ENCODE measurements around the gene PACS2. TPM values are rescaled to one million over a fixed set of nuclear protein-coding genes. Genes with fewer than 3 reads are reported as not detected.

The PACS2 gene
- polyA plus RNA-seq, 3 donors, result 3.1 to 87.0 (median 3.7) TPM

- Mint-ChIP-seq H3K36me3 (peaks cover 6 to 9% of the 10 kb centered on the region in 2 donors), H3K4me1 (peaks cover 27% of the 10 kb centered on the region), H3K4me3 (no peak overlapping the region), H3K27ac (peak overlapping the region in 1 of 7 donors; percentile 10), H3K27me3 (ENCODE audit: low read depth in 3 of 3) (peaks cover 2 to 5% (median 3%) of the 10 kb centered on the region in 3 donors), H3K9me3 (peaks cover 0 to 6% (median 0%) of the 10 kb centered on the region in 7 donors)
- H3K27me3 ChIP-seq (ENCODE audit: control insufficient read depth in 2 of 2, insufficient read depth in 2 of 2, low read length in 2 of 2), result no peaks in the 10 kb centered on the region
- no peak overlapping the region for H2AFZ ChIP-seq (ENCODE audit: insufficient read depth, low read depth, low read length, poor library complexity, severe bottlenecking)
- H3K36me3 ChIP-seq (replicated peaks in 1 of 2; ENCODE audit: control insufficient read depth in 1 of 2, insufficient read depth in 2 of 2, low read length in 2 of 2), result no peaks in the 10 kb centered on the region
- H3K27ac ChIP-seq (ENCODE audit: low read depth in 1 of 2, low read length in 2 of 2), result no peak overlapping the region
- peaks cover 74% of the 10 kb centered on the region for H4K20me1 ChIP-seq (ENCODE audit: insufficient read depth, low read length)
- TF ChIP-seq, protein P1, sequence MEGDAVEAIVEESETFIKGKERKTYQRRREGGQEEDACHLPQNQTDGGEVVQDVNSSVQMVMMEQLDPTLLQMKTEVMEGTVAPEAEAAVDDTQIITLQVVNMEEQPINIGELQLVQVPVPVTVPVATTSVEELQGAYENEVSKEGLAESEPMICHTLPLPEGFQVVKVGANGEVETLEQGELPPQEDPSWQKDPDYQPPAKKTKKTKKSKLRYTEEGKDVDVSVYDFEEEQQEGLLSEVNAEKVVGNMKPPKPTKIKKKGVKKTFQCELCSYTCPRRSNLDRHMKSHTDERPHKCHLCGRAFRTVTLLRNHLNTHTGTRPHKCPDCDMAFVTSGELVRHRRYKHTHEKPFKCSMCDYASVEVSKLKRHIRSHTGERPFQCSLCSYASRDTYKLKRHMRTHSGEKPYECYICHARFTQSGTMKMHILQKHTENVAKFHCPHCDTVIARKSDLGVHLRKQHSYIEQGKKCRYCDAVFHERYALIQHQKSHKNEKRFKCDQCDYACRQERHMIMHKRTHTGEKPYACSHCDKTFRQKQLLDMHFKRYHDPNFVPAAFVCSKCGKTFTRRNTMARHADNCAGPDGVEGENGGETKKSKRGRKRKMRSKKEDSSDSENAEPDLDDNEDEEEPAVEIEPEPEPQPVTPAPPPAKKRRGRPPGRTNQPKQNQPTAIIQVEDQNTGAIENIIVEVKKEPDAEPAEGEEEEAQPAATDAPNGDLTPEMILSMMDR (IDR thresholded peaks at IDR 0.05), result no peak
- WGBS (ENCODE audit: insufficient coverage), result 24% methylated on average over 4 of the region's 8 CpGs
- H3K79me2 ChIP-seq (ENCODE audit: insufficient read depth, low read length), result peaks cover 14% of the 10 kb centered on the region
- DNase-seq, result no peak
- peaks cover 6% of the 10 kb centered on the region in 2 donors for H3K4me1 ChIP-seq (ENCODE audit: control insufficient read depth in 1 of 2, insufficient read depth in 2 of 2, low read length in 2 of 2)
- no peak overlapping the region for H3K4me2 ChIP-seq (replicated peaks; ENCODE audit: extremely low read depth, low read length, poor library complexity, severe bottlenecking)
- H3K9ac ChIP-seq (ENCODE audit: insufficient read depth, low read length, poor library complexity, severe bottlenecking), result no peak overlapping the region
- H3K4me3 ChIP-seq (replicated peaks in 1 of 3; ENCODE audit: low read depth in 2 of 3, low read length in 3 of 3), result no peak overlapping the region
- no peaks in the 10 kb centered on the region for H3K9me3 ChIP-seq (replicated peaks in 1 of 2; ENCODE audit: control insufficient read depth in 1 of 2, insufficient read depth in 1 of 2, low read length in 2 of 2)
- intact Hi-C loops (cut with micrococcal nuclease), result no loop called here
Observed at GRCh38 chr14:105331575-105332349, 17.2 kb downstream of the PACS2 start.

GRCh38 chr14:105332350-105332874 is 17.9 kb downstream of the PACS2 start:
- Histone ChIP-seq H3K79me2 (ENCODE audit: insufficient read depth, low read length) (peaks cover 8% of the 10 kb centered on the region), H4K20me1 (ENCODE audit: insufficient read depth, low read length) (peaks cover 74% of the 10 kb centered on the region)
- no peak overlapping the region for H3K4me3 Mint-ChIP-seq

More at GRCh38 chr14:105332350-105332874, 17.9 kb downstream of the PACS2 start:
- peak overlapping the region in 1 of 7 donors; percentile 10 for H3K27ac Mint-ChIP-seq
- Histone ChIP-seq H3K4me2 (replicated peaks; ENCODE audit: extremely low read depth, low read length, poor library complexity, severe bottlenecking) (no peak overlapping the region), H2AFZ (ENCODE audit: insufficient read depth, low read depth, low read length, poor library complexity, severe bottlenecking) (no peak overlapping the region), H3K9ac (ENCODE audit: insufficient read depth, low read length, poor library complexity, severe bottlenecking) (no peak overlapping the region), H3K9me3 (replicated peaks in 1 of 2; ENCODE audit: control insufficient read depth in 1 of 2, insufficient read depth in 1 of 2, low read length in 2 of 2) (no peaks in the 10 kb centered on the region), H3K36me3 (replicated peaks in 1 of 2; ENCODE audit: control insufficient read depth in 1 of 2, insufficient read depth in 2 of 2, low read length in 2 of 2) (no peaks in the 10 kb centered on the region), H3K27ac (ENCODE audit: low read depth in 1 of 2, low read length in 2 of 2) (no peak overlapping the region), H3K4me3 (replicated peaks in 1 of 3; ENCODE audit: low read depth in 2 of 3, low read length in 3 of 3) (no peak overlapping the region), H3K4me1 (ENCODE audit: control insufficient read depth in 1 of 2, insufficient read depth in 2 of 2, low read length in 2 of 2) (peaks cover 6% of the 10 kb centered on the region in 2 donors), H3K27me3 (ENCODE audit: control insufficient read depth in 2 of 2, insufficient read depth in 2 of 2, low read length in 2 of 2) (no peaks in the 10 kb centered on the region)
- TF ChIP-seq, protein P1 (IDR thresholded peaks at IDR 0.05), result no peak
- peaks cover 0 to 7% (median 0%) of the 10 kb centered on the region in 7 donors for H3K9me3 Mint-ChIP-seq
- H3K4me1 Mint-ChIP-seq, result peaks cover 30% of the 10 kb centered on the region
- intact Hi-C loops (cut with micrococcal nuclease), result no loop called here
- no peak for DNase-seq
- 0% methylated on average over 6 of the region's 11 CpGs for WGBS (ENCODE audit: insufficient coverage)
- H3K36me3 Mint-ChIP-seq, result peaks cover 10 to 11% of the 10 kb centered on the region in 2 donors
- H3K27me3 Mint-ChIP-seq (ENCODE audit: low read depth in 3 of 3), result peaks cover 2 to 5% (median 3%) of the 10 kb centered on the region in 3 donors
